Ovary (tissue), 3 donors: Measurements from ENCODE around the gene ABCC5.

Experiments used
- CTCF ChIP-seq, 3 donors: fragments of 450-650 bp in 2 of 3; fragments of 200-600 bp in 1 of 3; IDR thresholded peaks; one replicate each; pipeline versions ENCODE4 v1.5.1 to v1.8.0; 2016 to 2022; ENCODE audit warnings: antibody characterized with exemption in 3 of 3, mild to moderate bottlenecking in 1 of 3
- POLR2A ChIP-seq: fragments of 450-650 bp; IDR thresholded peaks from one replicate; pipeline ENCODE4 v1.6.1; 2017; ENCODE audit warnings: antibody characterized with exemption, mild to moderate bottlenecking, moderate library complexity
- donor health status: DM: no; HTN: no; CAD: no.

- TF ChIP-seq CTCF (IDR thresholded peaks at IDR 0.05) (no peak), POLR2A (no peak)
Observed at GRCh38 chr3:183907911-183908331, 109.8 kb downstream of the ABCC5 start.
